Chondrocyte (in vitro differentiated cells): ENCODE results near the gene OSBPL6. TPM values are rescaled to one million over a fixed set of nuclear protein-coding genes. Genes with fewer than 3 reads are reported as not detected.

Experiments
- DNase-seq: peaks from one replicate; pipeline ENCODE4 v3.0.0; 2021; ENCODE audit warnings: mixed read lengths, low spot score
- H3K27ac Mint-ChIP-seq: one replicate; pipeline ENCODE4 v1.8.0; 2021; ENCODE audit warnings: mild to moderate bottlenecking, moderate library complexity, mixed read lengths; ENCODE audit not compliant: unreplicated experiment
- H3K27me3 Mint-ChIP-seq: 2 replicates; pipeline ENCODE4 v1.8.0; 2021; ENCODE audit warnings: low read depth, mixed read lengths
- H3K36me3 Mint-ChIP-seq: 2 replicates; pipeline ENCODE4 v1.8.0; 2021; ENCODE audit warnings: low read depth, mixed read lengths
- H3K4me1 Mint-ChIP-seq: 2 replicates; pipeline ENCODE4 v1.8.0; 2021; ENCODE audit warnings: low read depth, mild to moderate bottlenecking, mixed read lengths
- H3K4me3 Mint-ChIP-seq: one replicate; pipeline ENCODE4 v1.8.0; 2021; ENCODE audit warnings: mild to moderate bottlenecking, moderate library complexity, mixed read lengths; ENCODE audit not compliant: unreplicated experiment
- H3K9me3 Mint-ChIP-seq: 2 replicates; pipeline ENCODE4 v1.8.0; 2021; ENCODE audit warnings: low read depth, mixed read lengths
- total RNA-seq: library from RNA; stranded (reverse); gene quantifications from 3 replicates; pipeline ENCODE4 v1.2.1, GENCODE V29; 2021
- TF ChIP-seq, protein P1 (sequence below): fragments of 200-600 bp; sonication (generic); IDR thresholded peaks from 2 replicates; pipeline ENCODE4 v1.5.0; 2021; ENCODE audit warnings: antibody characterized with exemption, mild to moderate bottlenecking, moderate library complexity

The OSBPL6 gene
- total RNA-seq, 1 donor from 2014 or later: 10.3 TPM

DNA sequence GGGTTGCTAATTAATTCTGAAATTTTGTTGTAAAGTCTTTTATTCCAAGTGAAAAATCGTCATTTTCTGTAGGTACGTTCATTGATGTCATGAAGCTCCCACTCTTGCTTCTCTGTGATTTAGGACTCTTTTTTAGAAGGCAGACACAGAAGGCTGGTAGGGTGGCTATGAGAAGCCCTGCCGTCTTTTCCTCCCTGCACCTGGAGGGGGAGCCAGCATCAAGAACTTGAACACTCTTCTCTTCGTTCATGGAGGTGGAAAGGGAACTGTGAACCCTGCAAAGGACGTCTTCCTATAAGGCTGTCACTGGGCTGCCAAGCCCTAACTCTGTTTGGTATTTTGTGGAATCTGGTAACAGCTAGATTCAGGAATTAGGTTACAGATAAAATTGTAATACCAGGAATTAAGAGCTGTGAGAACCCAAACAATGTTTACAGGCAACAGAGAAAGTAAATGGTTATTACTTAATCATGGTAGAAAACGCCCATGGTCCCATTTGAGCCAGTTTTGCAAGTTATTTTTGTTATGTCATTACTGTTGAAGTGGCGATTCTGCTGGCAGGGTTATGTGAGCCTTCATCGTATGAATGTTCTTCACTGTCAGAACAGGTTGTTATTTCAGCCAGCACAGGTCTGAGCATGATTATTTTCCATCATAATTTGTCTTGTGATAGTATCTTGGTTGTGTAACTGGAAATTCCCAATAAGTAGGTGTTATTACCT is 112.2 kb downstream of the OSBPL6 start:
- no peaks in the 10 kb centered on the region for H3K9me3 Mint-ChIP-seq
- no peak for DNase-seq
- TF ChIP-seq, protein P1, sequence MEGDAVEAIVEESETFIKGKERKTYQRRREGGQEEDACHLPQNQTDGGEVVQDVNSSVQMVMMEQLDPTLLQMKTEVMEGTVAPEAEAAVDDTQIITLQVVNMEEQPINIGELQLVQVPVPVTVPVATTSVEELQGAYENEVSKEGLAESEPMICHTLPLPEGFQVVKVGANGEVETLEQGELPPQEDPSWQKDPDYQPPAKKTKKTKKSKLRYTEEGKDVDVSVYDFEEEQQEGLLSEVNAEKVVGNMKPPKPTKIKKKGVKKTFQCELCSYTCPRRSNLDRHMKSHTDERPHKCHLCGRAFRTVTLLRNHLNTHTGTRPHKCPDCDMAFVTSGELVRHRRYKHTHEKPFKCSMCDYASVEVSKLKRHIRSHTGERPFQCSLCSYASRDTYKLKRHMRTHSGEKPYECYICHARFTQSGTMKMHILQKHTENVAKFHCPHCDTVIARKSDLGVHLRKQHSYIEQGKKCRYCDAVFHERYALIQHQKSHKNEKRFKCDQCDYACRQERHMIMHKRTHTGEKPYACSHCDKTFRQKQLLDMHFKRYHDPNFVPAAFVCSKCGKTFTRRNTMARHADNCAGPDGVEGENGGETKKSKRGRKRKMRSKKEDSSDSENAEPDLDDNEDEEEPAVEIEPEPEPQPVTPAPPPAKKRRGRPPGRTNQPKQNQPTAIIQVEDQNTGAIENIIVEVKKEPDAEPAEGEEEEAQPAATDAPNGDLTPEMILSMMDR: peak; percentile 64
- H3K4me1 Mint-ChIP-seq: no peaks in the 10 kb centered on the region
- H3K27me3 Mint-ChIP-seq: no peaks in the 10 kb centered on the region
- H3K27ac Mint-ChIP-seq: no peak overlapping the region
- no peak overlapping the region for H3K4me3 Mint-ChIP-seq
- H3K36me3 Mint-ChIP-seq: peaks cover 8% of the 10 kb centered on the region

DNA sequence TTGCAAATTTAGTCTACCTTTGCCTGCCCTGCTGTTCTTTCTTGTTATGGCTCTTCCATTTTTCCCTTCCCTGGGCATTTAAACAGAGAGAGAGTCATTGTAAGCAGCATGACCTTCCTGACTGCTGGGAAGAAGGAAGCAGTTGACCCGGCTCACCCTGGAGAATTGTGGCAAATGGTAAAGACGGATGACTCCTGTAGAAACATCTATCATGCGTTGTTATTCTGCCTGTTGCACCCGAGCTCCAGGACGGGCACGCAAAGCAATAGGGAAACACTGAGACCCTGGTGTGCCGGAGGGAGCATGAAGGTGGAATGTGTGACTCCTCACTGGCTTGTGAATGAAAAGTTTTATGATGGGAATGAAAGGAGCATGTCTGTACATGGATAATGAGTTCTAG is 113.3 kb downstream of the OSBPL6 start:
- DNase-seq: no peak
- Mint-ChIP-seq H3K36me3 (peaks cover 10% of the 10 kb centered on the region), H3K4me1 (no peaks in the 10 kb centered on the region), H3K27ac (no peak overlapping the region), H3K9me3 (no peaks in the 10 kb centered on the region), H3K4me3 (no peak overlapping the region), H3K27me3 (no peaks in the 10 kb centered on the region)
- TF ChIP-seq, protein P1: no peak

DNA sequence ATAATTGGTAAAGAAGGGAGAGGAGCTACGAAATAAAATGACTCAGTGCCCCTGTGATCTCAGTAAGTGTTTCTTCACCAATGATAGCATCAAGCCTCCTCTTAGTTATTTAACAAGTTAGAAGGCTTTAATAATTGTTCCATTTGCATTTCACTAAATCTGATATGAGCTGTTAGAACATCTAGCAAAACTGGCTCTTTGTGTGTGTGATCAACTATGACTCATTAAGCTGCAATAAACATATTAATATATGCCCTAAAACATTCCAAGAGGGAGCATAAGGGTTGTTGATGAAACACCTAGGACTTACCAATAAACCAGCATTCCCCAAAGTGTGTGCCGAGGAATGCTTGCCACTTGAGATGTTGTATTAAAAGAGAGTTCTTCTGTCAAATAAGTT is 115.2 kb downstream of the OSBPL6 start:
- Mint-ChIP-seq H3K27ac (no peak overlapping the region), H3K27me3 (no peaks in the 10 kb centered on the region)

DNA sequence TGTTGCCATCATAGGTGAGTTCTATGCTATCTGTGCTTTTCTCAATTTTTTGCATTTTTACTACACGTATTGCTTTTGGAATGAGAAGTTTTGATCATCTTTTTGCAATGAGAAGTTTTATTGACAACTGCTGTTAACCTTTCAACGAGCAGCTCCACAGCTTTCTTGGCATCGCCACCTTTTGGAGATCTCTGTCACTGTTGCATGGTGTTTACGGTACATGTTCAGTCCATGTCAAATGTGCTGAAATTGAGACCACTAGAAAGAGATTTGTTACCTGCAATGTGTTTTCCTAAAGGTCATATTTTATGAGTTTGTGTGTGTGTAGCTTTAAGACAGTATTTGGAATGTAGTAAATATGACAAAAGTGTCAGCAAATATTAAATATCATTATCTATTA is 120.8 kb downstream of the OSBPL6 start:
- Mint-ChIP-seq H3K4me3 (no peak overlapping the region), H3K27ac (no peak overlapping the region)

More for the DNA sequence above, 115.2 kb downstream of the OSBPL6 start:
- Mint-ChIP-seq H3K9me3 (no peaks in the 10 kb centered on the region), H3K4me1 (no peaks in the 10 kb centered on the region), H3K4me3 (no peak overlapping the region), H3K36me3 (peaks cover 10% of the 10 kb centered on the region)
- DNase-seq: no peak
- TF ChIP-seq, protein P1: no peak

DNA sequence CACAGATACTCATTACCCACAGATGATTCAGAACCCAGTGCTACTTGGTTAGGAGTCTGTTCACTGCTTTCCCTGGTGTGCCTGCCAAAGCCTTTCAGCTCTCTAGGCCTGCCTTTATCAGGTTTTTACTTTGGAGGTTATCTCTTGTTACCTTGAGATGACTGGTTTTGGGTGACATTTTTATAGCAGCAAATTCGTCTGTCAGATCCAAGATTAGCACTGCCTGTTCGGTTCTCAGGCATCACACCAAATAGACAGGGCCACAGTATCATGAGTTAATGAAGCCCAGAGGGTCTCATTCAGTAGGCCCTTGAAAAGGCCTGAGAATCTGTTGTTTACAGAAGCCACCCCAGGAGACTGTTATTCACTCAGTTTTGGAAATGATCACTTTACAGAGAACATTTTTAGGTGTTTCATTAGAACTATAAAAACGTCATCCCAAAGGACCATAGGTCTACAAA is 121.2 kb downstream of the OSBPL6 start:
- H3K36me3 Mint-ChIP-seq: peaks cover 6% of the 10 kb centered on the region
- no peaks in the 10 kb centered on the region for H3K4me1 Mint-ChIP-seq
- no peak overlapping the region for H3K4me3 Mint-ChIP-seq
- TF ChIP-seq, protein P1: no peak
- no peak overlapping the region for H3K27ac Mint-ChIP-seq
- no peak for DNase-seq
- no peaks in the 10 kb centered on the region for H3K9me3 Mint-ChIP-seq
- no peaks in the 10 kb centered on the region for H3K27me3 Mint-ChIP-seq

More for the DNA sequence above, 120.8 kb downstream of the OSBPL6 start:
- Mint-ChIP-seq H3K36me3 (peaks cover 6% of the 10 kb centered on the region), H3K9me3 (no peaks in the 10 kb centered on the region), H3K4me1 (no peaks in the 10 kb centered on the region), H3K27me3 (no peaks in the 10 kb centered on the region)
- DNase-seq: no peak
- TF ChIP-seq, protein P1: no peak
